Endodermal cell (in vitro differentiated cells): ENCODE results near the gene RNF121. TPM values are rescaled to one million over a fixed set of nuclear protein-coding genes. Genes with fewer than 3 reads are reported as not detected.

ENCODE experiments used
- DNase-seq: peaks from one replicate; pipeline ENCODE4 v3.0.0-alpha.2; 2017
- H3K27ac ChIP-seq: 2 replicates; pipeline ENCODE4 v1.5.1; 2013; ENCODE audit warnings: mild to moderate bottlenecking, low read depth, low read length, moderate library complexity
- H3K27me3 ChIP-seq: 2 replicates; pipeline ENCODE4 v1.6.1; 2013; ENCODE audit warnings: mild to moderate bottlenecking, low read length, moderate library complexity; ENCODE audit not compliant: insufficient read depth, control insufficient read depth, poor library complexity, severe bottlenecking
- H3K36me3 ChIP-seq: 2 replicates; pipeline ENCODE4 v1.7.0; 2013; ENCODE audit warnings: mild to moderate bottlenecking, low read length, moderate library complexity; ENCODE audit not compliant: control insufficient read depth, insufficient read depth
- H3K4me1 ChIP-seq: one replicate; pipeline ENCODE4 v1.7.0; 2013; ENCODE audit warnings: low read length; ENCODE audit not compliant: control insufficient read depth, insufficient read depth
- H3K4me3 ChIP-seq: 2 replicates; pipeline ENCODE4 v1.5.1; 2013; ENCODE audit warnings: mild to moderate bottlenecking, low read length, moderate library complexity
- H3K9ac ChIP-seq: 2 replicates; pipeline ENCODE4 v1.6.1; 2013; ENCODE audit warnings: mild to moderate bottlenecking, low read length, moderate library complexity; ENCODE audit not compliant: poor library complexity, severe bottlenecking; ENCODE audit errors: extremely low read depth
- H3K9me3 ChIP-seq: 2 replicates; pipeline ENCODE4 v1.6.1; 2013; ENCODE audit warnings: mild to moderate bottlenecking, low read length, moderate library complexity; ENCODE audit not compliant: control insufficient read depth
- H3K27ac Mint-ChIP-seq: 2 replicates; pipeline ENCODE4 v1.8.0; 2020; ENCODE audit warnings: mixed read lengths
- H3K27me3 Mint-ChIP-seq: 2 replicates; pipeline ENCODE4 v1.8.0; 2021; ENCODE audit warnings: mild to moderate bottlenecking, mixed read lengths; ENCODE audit not compliant: insufficient read depth
- H3K36me3 Mint-ChIP-seq: 2 replicates; pipeline ENCODE4 v1.8.0; 2020; ENCODE audit warnings: low read depth, mixed read lengths
- H3K4me1 Mint-ChIP-seq: 2 replicates; pipeline ENCODE4 v1.8.0; 2020; ENCODE audit warnings: mixed read lengths
- H3K4me3 Mint-ChIP-seq: 2 replicates; pipeline ENCODE4 v1.8.0; 2020; ENCODE audit warnings: mild to moderate bottlenecking, moderate library complexity, mixed read lengths
- H3K9me3 Mint-ChIP-seq: 2 replicates; pipeline ENCODE4 v1.8.0; 2020; ENCODE audit warnings: mild to moderate bottlenecking, mixed read lengths
- CTCF ChIP-seq: fragments of 200-600 bp; sonication (generic); conservative IDR thresholded peaks from 2 replicates; pipeline ENCODE4 v1.5.0; 2021; ENCODE audit warnings: antibody characterized with exemption, mild to moderate bottlenecking
- WGBS, 2 experiments: methylation state at CpG; one replicate each; pipeline versions ENCODE4 v1.1.5 to v1.1.7; 2013; ENCODE audit warnings: missing lambda C conversion rate in 2 of 2, mixed read lengths in 1 of 2; ENCODE audit not compliant: insufficient coverage in 1 of 2, insufficient read length in 1 of 2; 5-methylcytosine and 5-hydroxymethylcytosine counted together
- total RNA-seq, 2 donors: library from RNA; stranded (reverse); fragmentation: NEBNext Ultra II Directional in 1 of 2; extraction: Animal tissue kit (Norgen Biotek cat#: 25700) in 1 of 2; gene quantifications; 2 replicates in 1 of 2; 3 replicates in 1 of 2; pipeline ENCODE4 v1.2.1, GENCODE V29; 2021

Gene RNF121
- total RNA-seq, 2 donors from 2014 or later: 50.9 to 52.2 TPM

- Histone ChIP-seq H3K9me3 (no peaks in the 10 kb centered on the region), H3K4me3 (no peak overlapping the region), H3K27ac (no peak overlapping the region), H3K27me3 (no peaks in the 10 kb centered on the region), H3K36me3 (peaks cover 27% of the 10 kb centered on the region), H3K4me1 (peaks cover 19% of the 10 kb centered on the region), H3K9ac (no peak overlapping the region)
- Mint-ChIP-seq H3K4me1 (peaks cover 6% of the 10 kb centered on the region), H3K9me3 (no peaks in the 10 kb centered on the region), H3K27ac (no peak overlapping the region), H3K4me3 (no peak overlapping the region), H3K36me3 (peaks cover 31% of the 10 kb centered on the region), H3K27me3 (no peaks in the 10 kb centered on the region)
- WGBS, 2 experiments: 87 to 88% methylated on average over 2 to 8 of the region's 8 CpGs
- no peak for DNase-seq
- no peak for TF ChIP-seq CTCF
Observed at GRCh38 chr11:71996946-71997345, 68.1 kb downstream of the RNF121 start.

- Histone ChIP-seq H3K9me3 (no peaks in the 10 kb centered on the region), H3K27me3 (no peaks in the 10 kb centered on the region), H3K27ac (no peak overlapping the region), H3K9ac (no peak overlapping the region), H3K4me3 (no peak overlapping the region), H3K36me3 (peaks cover 27% of the 10 kb centered on the region), H3K4me1 (peaks cover 19% of the 10 kb centered on the region)
- Mint-ChIP-seq H3K27me3 (no peaks in the 10 kb centered on the region), H3K4me1 (peaks cover 6% of the 10 kb centered on the region), H3K4me3 (no peak overlapping the region), H3K27ac (no peak overlapping the region), H3K36me3 (peaks cover 30% of the 10 kb centered on the region), H3K9me3 (no peaks in the 10 kb centered on the region)
- no peak for DNase-seq
- TF ChIP-seq CTCF: no peak
- 89 to 100% methylated on average over 1 to 3 of the region's 3 CpGs for WGBS, 2 experiments
Observed at GRCh38 chr11:71997594-71997993, 68.7 kb downstream of the RNF121 start.

- Mint-ChIP-seq H3K27ac (no peak overlapping the region), H3K9me3 (no peaks in the 10 kb centered on the region), H3K4me1 (peaks cover 6% of the 10 kb centered on the region), H3K36me3 (peaks cover 29% of the 10 kb centered on the region), H3K4me3 (no peak overlapping the region), H3K27me3 (no peaks in the 10 kb centered on the region)
- Histone ChIP-seq H3K36me3 (peaks cover 26% of the 10 kb centered on the region), H3K9me3 (no peaks in the 10 kb centered on the region), H3K27ac (no peak overlapping the region), H3K4me1 (peaks cover 19% of the 10 kb centered on the region), H3K27me3 (no peaks in the 10 kb centered on the region), H3K4me3 (no peak overlapping the region), H3K9ac (no peak overlapping the region)
- WGBS, 2 experiments: 84% methylated on average over 2 of the region's 2 CpGs; no CpG with 5 or more reads in 1 of the 2 experiments
- no peak for DNase-seq
- TF ChIP-seq CTCF: no peak
Observed at GRCh38 chr11:71998061-71998460, 69.2 kb downstream of the RNF121 start.
